Upper lobe of right lung (tissue), 1 donor: ENCODE data around the gene FASN. TPM values are rescaled to one million over a fixed set of nuclear protein-coding genes. Genes with fewer than 3 reads are reported as not detected.
A peak's percentile ranks its signal among the peaks of the same experiment; 100 is the strongest.
"Not testable (repeated sequence)": the region's sequence is repeated elsewhere in the genome, so short reads cannot be mapped to it uniquely, and the experiment has no call there.

Experiments used
- ATAC-seq: fragments of 200-7000 bp; cut with Tn5 transposase; one replicate; pipeline ENCODE4 v1.9.1; 2020; ENCODE audit warnings: mild to moderate bottlenecking, moderate library complexity
- DNase-seq: peaks from one replicate; pipeline ENCODE4 v3.0.0-alpha.2; 2020
- H3K27ac ChIP-seq: fragments of 200-600 bp; one replicate; pipeline ENCODE4 v1.8.0; 2022
- H3K27me3 ChIP-seq: fragments of 200-600 bp; one replicate; pipeline ENCODE4 v1.8.0; 2022; ENCODE audit warnings: mild to moderate bottlenecking
- H3K36me3 ChIP-seq: fragments of 200-600 bp; one replicate; pipeline ENCODE4 v1.8.0; 2022
- H3K4me1 ChIP-seq: fragments of 200-600 bp; one replicate; pipeline ENCODE4 v1.8.0; 2022
- H3K4me3 ChIP-seq: fragments of 200-600 bp; one replicate; pipeline ENCODE4 v1.8.0; 2022; ENCODE audit warnings: mild to moderate bottlenecking
- H3K9me3 ChIP-seq: fragments of 200-600 bp; one replicate; pipeline ENCODE4 v1.8.0; 2022
- CTCF ChIP-seq: fragments of 200-600 bp; IDR thresholded peaks from one replicate; pipeline ENCODE4 v1.8.0; 2022; ENCODE audit warnings: antibody characterized with exemption
- intact Hi-C: fragments of 100-400 bp; cut with DNase I; formaldehyde crosslinking; loops from one replicate; pipeline ENCODE4 v1.11.0; 2022
- total RNA-seq: library from RNA; stranded (reverse); fragmentation: NEBNext Ultra II Directional; extraction: Animal tissue kit (Norgen Biotek cat#: 25700); gene quantifications from one replicate; pipeline ENCODE4 v1.2.1, GENCODE V29; 2021
- donor health status: DM: no; HTN: yes; CAD: no; lungs with severe emphysema.

Gene FASN
- total RNA-seq, 1 donor from 2014 or later: 432 TPM

GRCh38 chr17:82042649-82043048 is 55.4 kb downstream of the FASN start:
- H3K27me3 ChIP-seq: no peaks in the 10 kb centered on the region
- DNase-seq (no peak), ATAC-seq (no peak)
- H3K9me3 ChIP-seq: no peaks in the 10 kb centered on the region
- H3K27ac ChIP-seq: no peak overlapping the region
- H3K4me3 ChIP-seq: no peak overlapping the region
- H3K36me3 ChIP-seq: no peaks in the 10 kb centered on the region
- intact Hi-C loops: no loop called here
- TF ChIP-seq CTCF: no peak
- peaks cover 5% of the 10 kb centered on the region for H3K4me1 ChIP-seq

- Histone ChIP-seq H3K9me3 (no peaks in the 10 kb centered on the region), H3K4me1 (peaks cover 10% of the 10 kb centered on the region), H3K27me3 (no peaks in the 10 kb centered on the region), H3K27ac (no peak overlapping the region), H3K4me3 (no peak overlapping the region), H3K36me3 (no peaks in the 10 kb centered on the region)
- DNase-seq (no peak), ATAC-seq (no peak)
- intact Hi-C loops: no loop called here
- no peak for TF ChIP-seq CTCF
Measured at GRCh38 chr17:82041144-82041814, 56.8 kb downstream of the FASN start.

- H3K27me3 ChIP-seq: no peaks in the 10 kb centered on the region
- peaks cover 13% of the 10 kb centered on the region for H3K4me1 ChIP-seq
- H3K9me3 ChIP-seq: no peaks in the 10 kb centered on the region
- DNase-seq: no peak
- no peak overlapping the region for H3K4me3 ChIP-seq
- no peak overlapping the region for H3K27ac ChIP-seq
- no peaks in the 10 kb centered on the region for H3K36me3 ChIP-seq
- no peak for ATAC-seq
- no peak for TF ChIP-seq CTCF
- intact Hi-C loops: loop anchor here (10.0 kb wide), 1 partner anchor 295 kb away; the partner anchor contains the start of gene SECTM1
Measured at GRCh38 chr17:82039695-82040299, 58.2 kb downstream of the FASN start.

GRCh38 chr17:82038796-82039409 is 59.1 kb downstream of the FASN start:
- not testable (repeated sequence) for H3K27ac ChIP-seq, H3K36me3 ChIP-seq
- intact Hi-C loops: loop anchor here (10.0 kb wide), 1 partner anchor 296 kb away; the partner anchor contains the start of gene SECTM1

GRCh38 chr17:82037889-82038195 is 60.2 kb downstream of the FASN start:
- intact Hi-C loops: loop anchor here (10.0 kb wide), 1 partner anchor 297 kb away; the partner anchor contains the start of gene SECTM1
- H3K4me3 ChIP-seq: peak overlapping the region; percentile 65

More at GRCh38 chr17:82038796-82039409, 59.1 kb downstream of the FASN start:
- H3K4me1 ChIP-seq: peaks cover 13% of the 10 kb centered on the region
- not testable (repeated sequence) for H3K27me3 ChIP-seq, DNase-seq, ATAC-seq, H3K4me3 ChIP-seq, H3K9me3 ChIP-seq

More at GRCh38 chr17:82037889-82038195, 60.2 kb downstream of the FASN start:
- H3K9me3 ChIP-seq: no peaks in the 10 kb centered on the region
- DNase-seq (no peak), ATAC-seq (no peak)
- no peak for TF ChIP-seq CTCF
- peaks cover 13% of the 10 kb centered on the region for H3K4me1 ChIP-seq
- peak overlapping the region; percentile 95 for H3K27ac ChIP-seq
- H3K27me3 ChIP-seq: no peaks in the 10 kb centered on the region
- no peaks in the 10 kb centered on the region for H3K36me3 ChIP-seq
